ENCODE data around the gene STX11. TPM values are rescaled to one million over a fixed set of nuclear protein-coding genes. Genes with fewer than 3 reads are reported as not detected.

STX11 gene
- total and polyA plus RNA-seq, 10 of the 15 experiments (the other 5 are each of a cell fraction or from before 2014, with no cell fraction given), result 0.66 to 38.1 (median 19.8) TPM

- TF ChIP-seq JUND (IDR thresholded peaks at IDR 0.05; ENCODE audit: low read depth, low read length), result no peak
- TF ChIP-seq YBX1 (IDR thresholded peaks at IDR 0.05), result no peak
- TF ChIP-seq MAX (IDR thresholded peaks at IDR 0.05; ENCODE audit: low read depth, low read length), result peak; percentile 59; the same call in 1 of the 2 replicates
- no peak for TF ChIP-seq ZBTB11 (CRISPR knock-in tag; IDR thresholded peaks at IDR 0.05)
Measured at GRCh38 chr6:144215932-144216667, 65.8 kb downstream of the STX11 start (continued).

- H3K27ac ChIP-seq (ENCODE audit: control insufficient read depth, insufficient read depth), result peak overlapping the region; percentile 88
- H3K4me1 ChIP-seq (ENCODE audit: control insufficient read depth, insufficient read depth, low read length), result peaks cover 9% of the 10 kb centered on the region
- ChIA-PET RAD21 (ENCODE audit: unreplicated experiment) (interaction anchor here (0.7 to 4.5 kb wide), 19 partner anchors 26 to 276 kb away, joined by 3 to 87 read pairs (median 4); partner anchors contain the start of genes SF3B5 and STX11), POLR2A (interaction anchor here (0.7 to 1.6 kb wide), 8 partner anchors 49 to 153 kb away, joined by 3 to 4 read pairs (median 3); no protein-coding TSS in a partner anchor), CTCF (interaction anchor here (0.7 to 5.8 kb wide), 18 partner anchors 27 to 641 kb away, joined by 3 to 142 read pairs (median 5); partner anchors contain the start of gene SF3B5), SMC1A (ENCODE audit: uncharacterized antibody, unreplicated experiment) (interaction anchor here (1.0 to 6.6 kb wide), 13 partner anchors 32 to 277 kb away, joined by 3 to 125 read pairs (median 7); partner anchors contain the start of gene STX11)
- no peak for DNase-seq (ENCODE audit: low read depth, low spot score)
- H2AFZ ChIP-seq (ENCODE audit: control insufficient read depth, low read depth, low read length), result no peak overlapping the region
- peak overlapping the region; percentile 67 for H3K9ac ChIP-seq (ENCODE audit: control insufficient read depth, insufficient read depth, low read length)
- FAIRE-seq, result no peak
- ATAC-seq, result peak; percentile 79
- no peaks in the 10 kb centered on the region for H3K79me2 ChIP-seq (ENCODE audit: control insufficient read depth, insufficient read depth, low read length)
- H3K9me3 ChIP-seq (replicated peaks; ENCODE audit: control insufficient read depth, insufficient read depth, low read length), result peaks cover 2% of the 10 kb centered on the region; the same call in 2 of the 3 replicates
- H3K4me3 ChIP-seq, result peak overlapping the region; percentile 68; the same call in 1 of the 2 replicates
- in situ Hi-C loops (cut with MboI) (loop anchor here (5.0 kb wide), 3 partner anchors 64 to 639 kb away; partner anchors contain the start of genes SF3B5 and STX11), intact Hi-C loops (cut with micrococcal nuclease; ENCODE audit: unreplicated experiment) (loop anchor here (1.0 to 5.0 kb wide), 6 partner anchors 65 to 639 kb away; no protein-coding TSS in a partner anchor)
- no peaks in the 10 kb centered on the region for H3K27me3 ChIP-seq (replicated peaks in 1 of 2; ENCODE audit: control insufficient read depth in 2 of 2, insufficient read depth in 2 of 2, low read length in 1 of 2)
- no peaks in the 10 kb centered on the region for H4K20me1 ChIP-seq (ENCODE audit: control insufficient read depth, insufficient read depth)
- WGBS (ENCODE audit: insufficient coverage, insufficient replicate concordance, low lambda C conversion rate, missing lambda C conversion rate), result 5% methylated on average over 18 of the region's 18 CpGs
- peak overlapping the region; percentile 72 for H3K4me2 ChIP-seq (ENCODE audit: control insufficient read depth, insufficient read depth)
- no peaks in the 10 kb centered on the region for H3K36me3 ChIP-seq (ENCODE audit: control insufficient read depth in 2 of 2, insufficient read depth in 2 of 2, low read length in 1 of 2)
- BruUV-seq (replicated peaks), result no TSS peak
- no peak for TF ChIP-seq SIX5 (IDR thresholded peaks at IDR 0.05; ENCODE audit: low read depth, low read length, severe bottlenecking)
- TF ChIP-seq ZBED1 (IDR thresholded peaks at IDR 0.05; ENCODE audit: borderline replicate concordance), result no peak
- TF ChIP-seq SPI1 (IDR thresholded peaks at IDR 0.05; ENCODE audit: borderline replicate concordance, insufficient read depth, low read depth, low read length), result peak; percentile 67; the same call in 1 of the 2 replicates
- TF ChIP-seq CTCF (IDR thresholded peaks at IDR 0.05 in 2 of 3, conservative IDR thresholded peaks at IDR 0.05 in 1 of 3; ENCODE audit: control insufficient read depth in 2 of 3, extremely low read depth in 1 of 3, insufficient read depth in 1 of 3, low read depth in 3 of 3, low read length in 3 of 3), result peak in 2 of 3 experiments; percentile 10 to 12; a peak in 2 of 6 replicates
- no peak for TF ChIP-seq CBFB (IDR thresholded peaks at IDR 0.05; ENCODE audit: low read depth)
- 0 out of 2 replicates have a peak, but pooled peaks have one; percentile 5 for TF ChIP-seq IRF4 (IDR thresholded peaks at IDR 0.05; ENCODE audit: low read depth, low read length)
- TF ChIP-seq SUZ12 (IDR thresholded peaks at IDR 0.05; ENCODE audit: unreplicated experiment), result no peak
- TF ChIP-seq MEF2A (IDR thresholded peaks at IDR 0.05; ENCODE audit: insufficient read depth, low read depth, low read length), result 0 out of 2 replicates have a peak, but pooled peaks have one; percentile 4
Measured at GRCh38 chr6:144216668-144217218, 66.4 kb downstream of the STX11 start.

Measured in GM12878 (cell line).